A172 (cell line): ENCODE results near the gene CCNI2. TPM values are rescaled to one million over a fixed set of nuclear protein-coding genes. Genes with fewer than 3 reads are reported as not detected.

Experiments
- DNase-seq: peaks from one replicate; pipeline ENCODE4 v3.0.0-alpha.2; 2015; ENCODE audit warnings: low spot score
- total RNA-seq: library from RNA; depleted of rRNA; stranded (reverse); fragments of >200 nt; shearing (Covaris generic); gene quantifications from 2 replicates; pipeline ENCODE4 v1.2.3, GENCODE V29; 2014

The CCNI2 gene
- total RNA-seq, 1 experiment from 2014 or later: not detected

DNA sequence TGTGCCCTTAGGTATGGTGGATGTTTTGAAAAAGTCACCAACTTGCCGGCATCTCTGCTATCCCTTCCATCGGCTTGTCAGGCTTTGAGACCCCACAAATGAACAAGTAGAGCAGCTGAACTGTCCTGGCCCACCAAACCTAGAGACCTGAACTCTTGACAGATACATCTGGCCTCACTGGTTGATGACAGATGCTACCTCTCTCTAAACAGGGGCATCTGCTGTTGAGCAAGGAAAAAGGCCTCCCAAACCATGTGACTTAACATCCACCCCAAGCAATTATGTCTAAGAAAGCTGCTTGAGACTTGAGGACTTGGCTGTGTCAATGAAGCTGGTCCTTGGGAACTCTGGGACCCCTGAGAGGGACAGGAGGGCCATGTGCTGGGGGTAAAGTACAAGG lies 2.3 kb downstream of the CCNI2 start:
- no peak for DNase-seq

GRCh38 chr5:132750471-132751230 lies 3.4 kb downstream of the CCNI2 start:
- no peak for DNase-seq

DNA sequence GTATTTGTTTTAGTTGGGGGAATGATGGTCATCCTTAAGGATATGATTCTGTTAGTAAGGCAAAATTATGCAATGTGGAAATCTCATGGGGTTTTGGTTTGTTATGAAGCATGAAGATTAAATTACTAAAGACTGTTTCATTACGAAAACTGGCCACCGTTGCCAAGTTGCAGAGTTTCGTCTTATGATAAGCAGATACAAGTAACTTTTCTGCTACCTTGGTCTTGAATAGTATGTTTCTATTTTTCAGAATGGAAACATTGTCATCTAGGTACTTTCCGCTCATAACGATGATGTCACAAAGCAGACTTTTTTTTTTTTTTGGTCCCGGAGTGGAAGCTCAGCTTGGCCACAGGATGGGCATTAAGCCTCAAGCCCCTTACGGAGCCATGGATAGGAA lies 4.2 kb downstream of the CCNI2 start:
- no peak for DNase-seq

- DNase-seq: no peak
Observed at GRCh38 chr5:132751971-132752580, 4.8 kb downstream of the CCNI2 start.

DNA sequence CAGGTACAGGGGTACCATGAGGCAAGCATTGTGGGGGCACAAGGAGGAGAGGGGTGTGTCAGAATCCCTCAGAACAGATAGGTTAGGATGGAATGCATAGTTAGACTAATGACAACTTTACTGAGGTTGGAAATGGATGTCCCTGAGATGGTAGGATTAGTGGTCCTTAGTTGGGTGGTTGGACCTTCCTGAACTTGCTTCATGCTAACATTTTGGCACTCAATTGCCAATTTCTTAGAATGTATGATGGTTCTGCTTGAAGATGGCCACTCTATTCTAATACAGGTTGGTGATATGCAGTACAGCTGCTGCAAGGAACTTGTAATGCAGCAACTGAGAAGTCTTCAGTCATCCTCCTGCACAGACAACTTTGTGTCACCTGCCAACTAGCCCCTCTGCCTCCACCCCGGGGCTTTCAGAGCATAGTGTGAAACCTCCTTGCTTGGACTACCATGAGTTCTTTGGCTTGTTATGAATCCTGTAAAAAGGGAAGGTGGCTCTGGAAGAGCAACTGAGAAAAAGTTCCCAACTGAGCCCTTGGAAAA lies 5.4 kb downstream of the CCNI2 start:
- DNase-seq: no peak

DNA sequence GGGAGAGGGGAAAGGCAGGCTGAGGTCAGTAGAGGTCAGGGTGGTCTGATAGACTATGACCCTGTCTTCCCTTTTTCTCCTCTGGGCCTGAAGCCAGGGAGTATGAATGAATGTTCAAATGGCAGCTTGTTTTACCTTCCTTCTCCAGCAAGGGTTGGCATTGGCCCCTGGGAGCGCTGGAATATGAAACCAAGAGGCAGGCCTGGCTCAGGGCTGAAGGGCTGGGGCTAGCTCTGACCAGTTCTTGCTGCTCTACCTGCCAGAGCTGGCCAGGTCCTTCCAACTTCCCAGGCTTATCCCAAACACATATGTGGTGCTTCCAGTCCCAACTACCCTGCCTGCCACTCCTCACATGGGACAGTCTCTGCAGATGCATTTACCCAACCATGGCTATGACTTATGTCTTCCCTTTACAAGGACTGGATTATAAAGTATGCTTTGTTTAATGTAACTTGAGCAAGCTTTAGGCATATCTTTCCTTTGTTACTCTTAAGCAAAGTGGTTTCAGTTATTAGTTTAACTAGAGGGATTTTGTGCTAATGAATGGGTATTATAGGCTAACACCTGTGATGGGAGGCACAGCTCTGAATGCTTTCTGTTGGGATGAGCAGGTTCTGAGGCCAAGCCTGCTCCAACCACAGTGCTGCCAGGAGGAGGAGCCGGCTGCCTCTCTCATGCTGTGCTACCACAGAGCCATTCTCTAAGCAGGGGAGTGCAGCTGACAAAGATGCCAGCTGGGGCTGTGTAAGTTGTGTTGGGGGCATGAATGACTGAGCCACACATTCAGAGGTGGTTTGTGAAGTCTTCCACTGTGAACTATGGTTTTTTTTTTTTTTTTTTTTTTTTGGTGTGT lies 6.1 kb downstream of the CCNI2 start:
- no peak for DNase-seq

GRCh38 chr5:132754111-132754510 lies 6.9 kb downstream of the CCNI2 start:
- no peak for DNase-seq

DNA sequence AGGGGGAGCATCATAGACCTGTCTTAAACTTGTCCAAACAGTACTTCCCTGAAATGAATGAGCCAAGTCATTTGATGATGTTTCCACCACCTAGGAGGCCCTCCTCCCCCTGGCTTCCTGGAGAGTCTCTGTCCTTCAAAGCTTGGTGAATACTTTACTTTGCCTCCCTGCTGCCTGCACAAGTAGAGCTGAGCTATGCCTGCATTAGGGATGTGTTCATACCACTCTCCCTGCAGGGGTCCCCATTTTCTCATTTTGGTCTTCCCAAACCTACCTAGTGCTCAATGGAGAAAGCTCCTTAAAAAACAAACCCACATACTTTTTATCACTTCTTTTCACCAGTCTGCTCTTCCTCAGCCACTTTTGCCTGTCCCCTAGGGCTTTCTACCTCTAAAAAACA lies 7.7 kb downstream of the CCNI2 start:
- DNase-seq: peak; percentile 27

GRCh38 chr5:132756542-132756941 lies 9.3 kb downstream of the CCNI2 start:
- DNase-seq: no peak

- no peak for DNase-seq
Observed at GRCh38 chr5:132758451-132758850, 11.2 kb downstream of the CCNI2 start.

GRCh38 chr5:132759114-132760048 lies 12.2 kb downstream of the CCNI2 start:
- no peak for DNase-seq

GRCh38 chr5:132760049-132760420 lies 12.8 kb downstream of the CCNI2 start:
- DNase-seq: no peak

GRCh38 chr5:132760601-132761317 lies 13.5 kb downstream of the CCNI2 start:
- DNase-seq: no peak

DNA sequence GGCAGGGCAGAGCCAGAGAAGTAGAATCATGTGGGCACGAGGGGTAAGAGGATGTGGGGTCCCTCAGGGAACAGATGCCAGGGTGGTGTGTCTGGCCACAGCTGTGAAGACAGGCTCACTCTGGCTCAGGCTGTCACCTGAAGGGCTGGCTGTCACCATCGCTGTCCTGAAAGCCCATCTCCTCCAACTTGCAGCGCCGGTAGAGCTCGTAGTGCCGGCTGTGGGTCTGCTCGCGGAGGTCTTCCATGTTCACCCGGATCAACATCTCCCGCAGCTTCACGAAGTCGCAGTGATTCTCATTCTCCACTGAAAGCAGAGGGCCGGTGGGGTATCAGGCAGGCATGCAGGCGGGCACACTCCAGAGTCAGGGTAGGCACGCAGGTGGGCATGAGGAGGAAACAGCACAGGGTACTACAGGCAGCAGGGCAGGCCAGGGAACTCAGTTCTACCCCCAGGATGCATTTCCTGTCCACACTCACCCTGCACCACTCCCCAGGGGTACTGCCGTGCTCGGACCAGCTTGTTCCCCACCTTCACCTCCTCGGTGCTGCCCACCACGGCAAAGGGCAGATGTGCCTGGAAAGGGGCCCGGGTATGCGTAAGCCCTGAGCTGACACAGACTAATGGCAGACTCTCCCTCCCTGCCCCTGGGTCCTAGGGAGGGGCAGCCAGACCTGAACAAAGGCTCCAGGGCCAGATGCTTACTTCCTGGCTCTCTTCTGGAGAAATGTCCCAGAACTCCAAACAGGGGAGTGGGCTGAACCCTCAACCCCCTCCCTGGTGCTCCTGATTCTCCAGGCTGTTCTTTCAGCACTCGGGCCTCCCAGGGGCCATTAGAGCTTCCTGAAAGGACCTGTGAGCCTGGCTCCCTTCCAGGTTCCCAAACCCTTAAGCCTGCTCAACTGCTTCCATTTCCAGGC lies 14.4 kb downstream of the CCNI2 start:
- DNase-seq: no peak

- no peak for DNase-seq
Observed at GRCh38 chr5:132762246-132763000, 15.2 kb downstream of the CCNI2 start.

DNA sequence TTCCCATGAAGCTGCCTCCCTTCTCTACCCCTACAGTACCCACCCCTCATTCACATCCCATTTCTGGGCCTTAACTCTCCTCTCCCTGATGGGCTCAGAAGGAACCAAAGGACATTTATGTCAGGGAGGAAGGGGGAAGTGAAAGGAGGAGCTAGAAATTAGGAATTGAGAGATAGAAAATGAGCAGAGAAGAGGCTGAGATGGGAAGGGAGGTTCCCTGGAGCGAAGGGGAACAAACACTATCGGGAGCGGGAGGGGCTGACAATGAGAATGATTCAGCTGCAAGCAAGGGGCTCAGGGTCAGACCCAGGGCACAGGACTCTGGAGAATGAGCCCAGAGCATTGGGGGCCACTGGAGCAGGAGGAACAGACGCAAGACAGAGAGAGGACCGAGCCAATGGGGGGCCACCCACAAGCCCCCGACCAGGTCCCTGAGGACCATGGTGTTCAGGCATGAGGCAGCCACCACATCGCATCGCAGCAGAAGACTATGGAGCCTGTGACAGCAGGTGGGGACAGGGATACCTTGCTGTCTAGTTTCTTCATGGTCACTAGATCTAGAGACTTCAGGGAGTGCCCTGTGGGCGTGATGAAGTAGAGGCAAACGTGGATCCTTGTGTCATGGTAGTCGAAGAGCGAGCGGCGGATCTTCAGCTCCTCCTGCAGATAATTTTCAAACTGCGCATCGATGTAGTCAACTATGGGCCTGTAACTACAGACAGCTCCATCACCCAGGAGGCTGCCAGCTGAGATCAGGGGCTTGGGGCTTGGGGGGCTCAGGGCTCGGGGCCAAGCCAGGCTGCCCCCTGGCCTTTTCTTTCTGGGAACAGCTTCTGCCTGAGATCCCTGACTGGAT lies 16.2 kb downstream of the CCNI2 start:
- DNase-seq: no peak

DNA sequence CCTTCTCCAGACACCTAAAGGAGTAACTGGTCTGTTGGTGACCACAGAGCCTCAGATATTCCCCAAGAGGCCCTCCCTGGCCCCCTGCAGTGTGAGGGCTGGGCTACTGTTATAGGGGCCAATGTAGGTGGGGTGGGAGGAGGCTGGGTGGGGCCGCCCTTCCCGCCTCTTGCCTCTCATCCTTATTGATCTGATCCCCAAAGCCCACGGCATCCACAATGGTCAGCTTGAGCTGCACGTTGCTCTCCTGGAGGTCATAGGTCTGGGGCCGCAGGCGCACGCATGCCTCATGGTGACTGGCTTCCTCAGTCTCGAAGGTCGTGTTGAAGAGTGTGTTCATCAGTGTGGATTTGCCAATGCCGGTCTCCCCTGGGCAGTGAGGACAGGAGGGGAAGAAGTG lies 16.8 kb downstream of the CCNI2 start:
- no peak for DNase-seq
